ENCODE measurements around the gene MFNG.

The MFNG gene

DNA sequence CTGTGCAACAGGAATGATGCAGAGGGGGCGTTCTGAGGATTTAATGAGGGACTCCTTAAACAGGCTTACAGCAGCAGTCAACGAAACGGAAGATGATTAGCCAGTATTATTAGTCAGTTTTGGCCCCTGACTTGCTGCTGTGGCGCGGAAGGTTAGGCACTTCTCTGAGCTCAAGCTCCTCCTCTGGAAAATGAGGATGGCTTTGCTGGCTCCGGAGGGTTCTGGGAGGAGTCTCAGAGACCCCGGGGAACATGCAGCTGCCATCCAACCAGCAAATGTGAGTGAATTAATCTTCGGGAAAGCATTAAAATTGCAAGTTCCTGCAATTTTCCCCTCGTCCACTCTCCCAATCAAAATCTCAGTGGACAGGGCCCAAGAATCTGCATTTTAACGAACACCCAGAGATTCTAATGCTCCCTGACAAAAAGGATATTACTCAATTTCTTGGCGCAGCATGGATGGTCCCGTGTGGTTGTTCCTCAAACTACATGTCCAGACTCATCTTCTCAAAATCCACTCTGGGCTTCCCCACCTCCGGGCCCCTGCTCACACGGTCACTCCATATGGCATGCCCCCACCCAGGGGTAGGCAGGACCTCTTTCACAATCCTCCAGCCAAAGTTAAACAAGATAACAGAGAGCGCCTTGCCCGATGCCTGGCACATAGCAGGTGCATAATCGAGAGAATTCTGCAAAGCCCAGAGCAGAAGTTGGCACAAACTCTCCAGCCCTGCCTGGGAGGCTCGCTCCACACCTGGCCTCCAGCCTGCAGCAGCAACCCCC lies 65.3 kb downstream of the MFNG start:
- no peak for DNase-seq

GRCh38 chr22:37419969-37420685 lies 66.1 kb downstream of the MFNG start:
- DNase-seq = no peak

DNA sequence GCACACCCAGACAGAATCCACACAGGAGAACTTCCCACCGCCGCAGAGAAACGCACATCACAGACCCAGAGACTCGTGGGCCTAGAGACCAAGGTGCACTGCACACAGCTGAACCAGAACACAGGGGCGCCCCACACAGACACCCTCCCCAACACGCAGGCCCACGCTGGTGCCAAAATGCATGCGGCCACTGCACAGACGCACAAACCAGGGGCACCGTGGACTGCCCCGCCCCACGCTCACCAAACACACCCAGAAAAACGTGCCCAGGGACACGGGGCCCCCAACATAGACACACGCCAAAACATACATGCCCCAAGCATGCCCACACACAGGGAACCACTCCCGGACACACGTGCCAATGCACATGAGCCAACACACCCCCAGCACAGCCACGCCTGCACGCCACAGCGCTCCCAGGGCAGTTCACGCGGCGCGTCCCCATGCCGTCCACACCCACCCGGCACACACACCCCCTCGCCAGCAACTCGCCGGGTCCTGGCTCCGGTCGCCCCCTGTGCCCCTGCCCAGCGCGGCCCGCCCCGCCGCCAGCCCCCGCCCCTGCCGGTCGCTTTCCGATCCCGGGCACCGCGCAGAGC lies 66.7 kb downstream of the MFNG start:
- DNase-seq = no peak

Data from T-helper 9 cell (primary cell).